GM18499 (cell line): Measurements from ENCODE around the gene ARHGEF18.
"Not testable (repeated sequence)": the region's sequence is repeated elsewhere in the genome, so short reads cannot be mapped to it uniquely, and the experiment has no call there.

Experiments used
- ATAC-seq: cut with Tn5 transposase; IDR thresholded peaks from one replicate; pipeline ENCODE4 v1.9.1; 2021; ENCODE audit warnings: moderate number of reproducible peaks; ENCODE audit not compliant: insufficient read depth, unreplicated experiment

The ARHGEF18 gene

DNA sequence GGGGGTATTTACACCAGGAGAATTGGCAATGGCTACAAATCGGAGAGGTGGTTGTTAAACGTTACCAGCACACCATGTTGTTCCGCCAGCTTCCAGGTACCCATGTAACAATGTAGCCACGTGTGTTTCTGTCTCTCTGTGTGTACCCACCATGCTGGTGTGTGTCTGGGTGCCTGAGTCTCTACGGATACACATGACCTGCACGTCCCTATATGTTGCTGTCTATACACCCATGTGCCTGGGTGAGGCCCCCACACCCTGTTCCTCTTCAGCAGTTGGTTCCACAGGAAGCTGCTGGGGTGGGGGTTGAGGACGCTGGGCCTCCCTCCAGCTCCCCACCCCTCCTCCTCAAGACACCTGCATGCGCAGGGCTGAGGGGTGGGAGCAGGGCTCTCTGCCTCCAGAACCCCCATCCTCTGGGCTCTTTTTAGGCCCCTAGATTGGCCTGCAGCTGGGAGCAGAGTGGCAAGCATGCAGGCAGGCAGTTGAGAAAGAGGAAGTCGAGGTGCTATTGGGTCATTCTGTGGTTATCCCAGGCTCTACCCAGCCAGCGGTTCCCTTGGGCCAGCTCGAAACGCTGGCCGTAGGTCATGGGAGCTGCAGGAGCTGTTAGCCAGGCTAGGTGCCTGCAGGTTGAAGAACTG, at the start of gene ARHGEF18:
TSS of gene ARHGEF18 (plus strand) at position 351 of the 644 bp plus-strand sequence. CDS start 13,954 bp downstream, outside the sequence.
- ATAC-seq = no peak

DNA sequence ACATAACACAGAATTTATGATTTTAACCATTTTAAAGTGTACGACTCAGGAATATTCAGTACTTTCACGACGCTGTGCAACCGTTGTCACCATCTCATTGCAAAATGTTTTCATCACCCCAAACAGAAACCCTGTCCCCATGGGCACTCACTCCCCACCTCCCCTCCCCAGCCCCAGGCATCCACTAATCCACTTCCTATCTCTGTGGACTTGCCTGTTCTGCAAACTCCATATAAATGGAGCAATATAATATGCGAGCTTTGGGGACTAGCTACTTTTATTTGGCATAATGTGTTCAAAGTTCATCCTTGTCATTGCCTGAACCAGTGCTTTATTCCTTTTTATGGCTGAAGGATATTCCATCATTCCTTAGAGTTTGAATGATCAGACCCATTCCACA, 47.2 kb upstream of the ARHGEF18 start:
- no peak for ATAC-seq

DNA sequence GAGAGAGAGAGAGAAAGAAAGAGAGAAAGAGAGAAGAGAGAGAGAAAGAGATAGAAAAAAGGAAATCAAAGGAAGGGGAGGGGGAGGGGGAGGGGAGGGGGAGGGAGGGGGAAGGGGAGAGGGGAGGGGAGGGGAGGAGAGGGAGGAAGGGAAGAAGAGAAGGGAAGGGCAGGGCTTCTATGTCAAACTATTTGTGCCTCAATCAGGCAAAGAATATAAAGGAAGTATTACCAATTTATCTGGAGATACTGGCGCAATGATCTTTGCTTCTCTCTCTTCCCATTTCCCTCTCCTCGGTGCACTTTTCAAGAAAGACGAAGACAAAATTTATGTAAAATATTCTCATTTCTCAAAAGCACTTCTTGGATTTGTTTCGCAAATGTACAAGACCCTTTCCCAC, 45.3 kb upstream of the ARHGEF18 start:
- ATAC-seq = no peak

DNA sequence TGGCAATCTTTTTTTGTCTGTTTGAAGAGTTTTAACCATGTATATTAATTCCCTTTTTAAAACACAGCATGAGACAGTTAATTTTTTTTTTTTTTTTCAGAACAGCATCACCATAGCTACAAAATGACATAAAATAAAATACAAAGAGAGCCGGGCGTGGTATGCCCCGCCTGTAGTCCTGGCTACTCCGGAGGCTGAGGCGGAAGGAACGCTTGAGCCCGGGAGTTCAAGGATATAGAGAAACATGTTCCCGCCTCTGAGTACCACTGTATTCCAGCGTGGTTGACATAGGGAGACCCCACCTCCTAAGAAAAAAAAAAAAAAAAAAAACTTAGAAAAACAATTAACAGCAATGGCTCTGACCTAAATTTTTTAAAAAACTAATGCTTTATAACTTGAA, 44.5 kb upstream of the ARHGEF18 start:
- ATAC-seq = no peak

DNA sequence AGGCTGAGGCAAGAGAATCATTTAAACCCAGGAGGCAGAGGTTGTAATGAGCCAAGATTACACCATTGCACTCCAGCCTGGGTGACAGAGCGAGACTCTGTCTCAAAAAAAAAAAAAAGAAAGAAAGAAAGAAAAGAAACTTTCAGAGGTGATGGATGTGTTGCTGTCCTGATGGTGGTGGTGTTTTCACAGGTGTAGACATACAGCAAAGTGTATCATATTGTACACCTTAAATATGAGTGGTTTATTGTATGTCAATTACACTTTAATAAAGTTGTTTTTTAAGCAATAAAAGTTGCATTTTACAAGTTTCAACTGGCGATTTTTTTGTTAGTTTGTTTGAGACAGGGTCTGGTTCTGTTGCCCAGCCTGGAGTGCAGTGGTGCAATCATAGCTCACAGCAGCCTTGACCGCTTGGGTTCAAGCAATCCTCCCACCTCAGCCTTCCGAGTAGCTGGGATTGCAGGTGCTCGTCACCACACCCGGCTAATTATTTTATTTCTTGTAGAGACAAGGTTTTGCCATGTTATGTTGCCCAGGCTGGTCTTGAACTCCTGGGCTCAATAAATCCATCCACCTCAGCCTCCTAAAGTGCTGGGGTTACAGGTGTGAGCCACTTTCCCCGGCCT, 41.0 kb upstream of the ARHGEF18 start:
- ATAC-seq = no peak

DNA sequence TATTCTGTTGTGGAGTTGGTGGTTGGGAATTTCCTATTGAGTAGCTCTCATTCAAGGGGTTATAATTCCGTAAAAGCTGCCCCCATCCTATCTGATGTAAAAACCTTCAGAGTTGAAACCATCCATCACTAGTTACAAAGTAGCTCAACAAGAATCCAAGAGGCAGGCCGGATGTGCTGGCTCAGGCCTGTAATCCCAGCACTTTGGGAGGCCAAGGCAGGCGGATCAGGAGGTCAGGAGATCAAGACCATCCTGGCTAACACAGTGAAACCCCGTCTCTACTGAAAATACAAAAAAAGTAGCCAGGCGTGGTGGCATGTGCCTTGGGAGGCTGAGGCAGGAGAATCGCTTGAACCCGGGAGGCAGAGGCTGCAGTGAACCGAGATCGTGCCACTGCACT, 40.4 kb upstream of the ARHGEF18 start:
- ATAC-seq = not testable (repeated sequence)

DNA sequence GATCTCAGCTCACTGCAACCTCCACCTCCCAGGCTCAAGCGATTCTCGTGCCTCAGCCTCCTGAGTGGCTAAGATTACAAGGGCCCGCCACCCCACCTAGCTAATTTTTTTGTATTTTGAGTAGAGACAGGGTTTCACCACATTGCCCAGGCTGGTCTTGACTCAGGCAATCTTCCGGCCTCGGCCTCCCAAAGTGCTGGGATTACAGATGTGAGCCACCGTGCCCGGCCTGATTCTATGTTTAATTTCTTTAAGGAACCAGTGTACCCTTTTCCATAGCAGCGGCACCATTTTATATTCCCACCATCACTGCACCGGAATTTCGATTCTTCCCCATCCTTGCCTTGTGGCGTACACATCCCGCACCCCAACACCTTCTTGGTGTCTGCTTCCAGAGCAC, 36.8 kb upstream of the ARHGEF18 start:
- ATAC-seq = no peak

DNA sequence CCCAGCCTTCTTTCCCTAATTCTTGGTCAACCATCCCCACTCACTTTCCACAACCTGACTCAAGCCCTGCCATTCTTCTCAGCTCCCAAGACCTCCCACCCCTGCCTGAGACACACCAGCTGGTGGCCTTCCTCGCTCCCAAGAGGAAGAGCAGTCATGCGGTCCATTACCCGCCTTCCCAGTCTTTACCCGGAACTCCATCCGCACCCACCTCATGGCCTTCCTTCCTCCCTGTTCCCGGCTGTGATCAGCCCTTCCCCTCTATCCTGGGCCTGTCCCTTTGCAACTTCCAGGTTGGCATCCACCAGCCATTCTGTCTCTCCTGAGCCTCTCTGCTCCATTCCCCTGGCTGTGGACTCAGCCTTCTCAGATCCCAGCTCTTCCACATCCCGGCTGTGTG, 35.9 kb upstream of the ARHGEF18 start:
- no peak for ATAC-seq

DNA sequence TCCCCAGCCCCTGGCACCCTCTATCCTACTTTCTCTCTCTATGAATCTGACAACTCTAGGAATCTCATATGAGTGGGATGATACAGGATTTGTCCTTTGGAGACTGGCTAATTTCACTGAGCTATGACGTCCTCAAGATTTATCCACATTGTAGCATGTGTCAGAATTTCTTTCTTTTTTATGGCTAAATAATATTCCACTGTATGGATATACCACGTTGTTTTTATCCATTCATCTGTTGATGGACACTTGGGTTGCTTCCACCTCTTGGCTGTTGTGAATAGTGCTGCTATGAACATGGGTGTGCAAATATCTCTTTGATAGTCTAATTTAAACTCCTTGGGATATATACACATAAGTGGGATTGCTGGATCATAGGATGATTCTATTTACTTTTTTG, 30.6 kb upstream of the ARHGEF18 start:
- ATAC-seq = no peak

DNA sequence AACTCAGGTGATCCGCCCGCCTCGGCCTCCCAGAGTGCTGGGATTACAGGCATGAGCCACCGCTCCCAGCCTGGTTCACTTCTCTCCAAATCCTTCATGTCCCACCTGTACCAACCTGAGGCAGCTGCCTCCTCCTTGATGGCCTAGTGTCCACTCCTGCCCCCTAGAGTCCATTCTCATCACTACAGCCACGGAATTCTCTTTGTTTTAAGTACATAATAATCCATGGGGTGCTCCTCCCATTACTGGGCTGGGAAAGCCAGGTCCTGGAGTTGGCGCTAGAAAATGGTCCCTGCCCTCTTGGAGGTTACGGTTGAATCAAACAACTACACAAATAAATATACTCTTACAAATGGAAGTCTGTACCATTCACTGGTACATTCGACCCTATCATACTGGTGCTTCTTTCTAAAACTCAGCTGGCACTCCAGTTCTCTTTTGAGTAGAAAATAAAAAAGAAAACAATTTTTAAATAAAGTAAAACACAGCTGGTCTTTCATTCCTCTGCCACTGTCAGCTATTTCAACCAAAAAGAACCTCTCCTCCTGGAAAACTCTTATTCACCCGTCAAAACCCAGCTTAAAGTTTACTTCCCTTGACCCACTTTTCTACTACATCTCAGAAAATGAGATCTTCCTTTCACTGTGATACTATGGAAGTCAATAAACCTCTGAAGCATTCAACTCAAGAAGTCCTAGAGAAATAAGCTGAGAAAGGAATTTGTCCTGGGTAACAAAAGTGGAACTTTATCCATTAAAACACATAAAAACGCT, 22.4 kb upstream of the ARHGEF18 start:
- ATAC-seq = no peak

DNA sequence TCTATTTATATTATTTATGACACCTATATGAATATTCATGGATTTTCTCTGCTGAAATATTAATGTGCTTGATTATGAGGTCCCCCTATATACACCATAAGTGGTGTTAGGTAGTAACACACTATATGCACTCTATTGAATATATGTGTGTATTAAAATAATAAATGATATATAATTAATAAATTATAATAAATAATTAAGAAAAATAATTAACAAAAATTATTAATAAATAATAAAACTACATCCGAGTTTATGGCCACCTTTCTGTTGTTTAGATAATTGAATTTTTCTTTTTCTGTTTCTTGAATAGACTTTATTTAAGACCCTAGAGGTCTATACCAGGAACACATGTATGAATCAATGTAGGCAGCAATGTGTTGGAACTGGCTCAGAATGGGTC, 20.9 kb upstream of the ARHGEF18 start:
- no peak for ATAC-seq

DNA sequence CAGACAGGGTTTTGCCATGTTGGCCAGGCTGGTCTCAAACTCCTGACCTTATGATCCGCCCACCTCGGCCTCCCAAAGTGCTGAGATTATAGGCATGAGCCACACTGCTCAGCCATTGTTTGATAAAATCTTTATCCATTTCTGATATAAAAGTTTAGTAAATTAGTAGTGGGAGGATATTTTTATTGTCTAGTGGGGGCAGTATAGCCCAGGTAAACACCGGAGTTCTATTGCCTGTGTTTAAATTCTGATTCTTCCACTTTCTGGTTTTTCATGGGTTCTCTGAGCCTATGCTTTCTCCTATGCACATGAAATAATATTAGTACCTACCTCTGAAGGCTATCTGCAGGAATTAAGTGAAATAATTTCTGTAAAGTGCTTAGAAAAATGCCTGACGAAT, 20.1 kb upstream of the ARHGEF18 start:
- ATAC-seq = no peak

DNA sequence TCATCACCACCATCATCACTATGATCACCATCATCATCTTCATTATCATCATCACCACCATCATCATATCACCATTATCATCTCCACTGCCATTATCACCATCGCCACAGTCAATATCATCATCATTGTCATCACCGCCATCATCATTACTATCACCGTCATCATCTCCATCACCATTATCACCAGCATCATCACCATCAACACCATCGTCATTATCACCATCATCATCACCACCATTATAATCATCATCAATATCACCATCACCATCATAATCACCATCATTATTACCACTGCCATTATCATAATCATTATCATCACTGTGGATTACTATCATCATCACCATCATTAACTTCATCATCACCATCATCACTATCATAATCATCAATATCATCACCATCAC, 17.3 kb upstream of the ARHGEF18 start:
- no peak for ATAC-seq

DNA sequence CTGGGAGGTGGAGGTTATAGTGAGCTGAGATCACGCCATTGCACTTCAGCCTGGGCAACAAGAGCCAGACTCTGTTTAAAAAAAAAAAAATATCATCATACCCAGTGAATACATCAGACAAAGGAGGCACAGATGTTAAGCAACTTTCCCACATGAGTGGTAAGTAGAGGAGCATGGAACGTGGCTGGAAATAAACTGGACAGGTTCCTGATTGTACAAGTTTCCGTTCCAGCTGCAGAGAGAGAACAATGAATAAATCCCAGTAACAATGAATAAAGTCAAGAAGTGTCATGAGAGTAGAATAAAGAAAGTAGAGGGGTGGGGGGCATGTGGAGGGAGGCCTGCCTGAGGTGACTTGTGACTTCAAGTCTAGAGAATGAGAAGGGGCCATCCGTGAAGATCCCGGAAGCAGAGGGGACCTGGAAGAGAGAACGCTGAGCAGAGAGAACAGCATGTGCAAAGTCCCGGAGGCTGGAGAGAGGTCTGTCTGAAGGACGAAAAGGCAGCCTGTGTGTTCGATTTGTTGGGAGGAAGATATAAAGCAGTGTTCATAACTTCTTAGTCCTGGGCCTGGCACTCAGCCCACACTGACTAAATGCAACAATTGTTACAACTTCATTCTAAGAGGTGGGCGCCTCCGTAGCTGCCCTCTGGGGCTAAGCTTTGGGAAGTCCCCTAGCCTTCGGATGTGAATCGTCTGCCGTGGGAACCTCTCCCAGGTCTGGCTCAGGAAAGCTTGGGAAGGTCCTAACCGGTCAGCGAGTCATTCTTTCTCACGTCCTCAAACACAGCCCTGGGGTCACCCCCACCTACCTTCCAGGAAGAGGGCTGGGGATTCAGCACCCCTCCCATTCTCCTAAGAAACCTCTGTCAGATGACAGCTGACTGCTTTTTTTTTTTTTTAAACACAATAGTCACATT, 15.3 kb upstream of the ARHGEF18 start:
- no peak for ATAC-seq

DNA sequence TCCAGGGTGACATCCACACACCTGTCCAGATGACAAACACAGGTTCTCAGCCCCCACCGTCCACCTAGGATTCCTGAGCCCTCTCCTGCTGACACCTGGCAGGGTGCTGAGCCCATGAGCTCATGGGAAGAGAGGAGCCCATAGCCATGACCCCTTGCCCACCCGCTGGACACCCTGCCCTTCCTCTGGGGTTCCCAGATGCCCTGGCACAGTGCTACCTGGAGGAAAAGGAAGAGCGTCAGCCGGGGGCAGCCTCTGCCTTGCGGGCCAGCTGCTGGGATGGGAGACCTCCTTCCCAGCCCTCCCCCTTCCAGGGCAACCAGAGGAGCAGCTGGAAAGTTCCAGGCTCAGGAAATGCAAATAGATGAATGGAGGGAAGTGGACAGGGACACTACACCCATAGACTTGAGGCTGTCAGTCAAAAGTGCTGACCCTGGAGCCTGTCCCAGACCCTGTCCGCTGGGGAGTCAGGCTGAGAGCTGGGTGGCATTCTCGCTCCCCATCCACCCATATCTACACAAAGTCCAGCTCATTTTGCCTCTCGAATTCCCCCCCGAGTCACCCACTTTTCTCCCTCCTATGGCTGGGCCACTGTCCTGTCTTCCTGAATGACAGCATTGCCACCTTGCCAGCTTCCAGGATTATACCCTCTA, 12.3 kb upstream of the ARHGEF18 start:
- ATAC-seq = no peak

DNA sequence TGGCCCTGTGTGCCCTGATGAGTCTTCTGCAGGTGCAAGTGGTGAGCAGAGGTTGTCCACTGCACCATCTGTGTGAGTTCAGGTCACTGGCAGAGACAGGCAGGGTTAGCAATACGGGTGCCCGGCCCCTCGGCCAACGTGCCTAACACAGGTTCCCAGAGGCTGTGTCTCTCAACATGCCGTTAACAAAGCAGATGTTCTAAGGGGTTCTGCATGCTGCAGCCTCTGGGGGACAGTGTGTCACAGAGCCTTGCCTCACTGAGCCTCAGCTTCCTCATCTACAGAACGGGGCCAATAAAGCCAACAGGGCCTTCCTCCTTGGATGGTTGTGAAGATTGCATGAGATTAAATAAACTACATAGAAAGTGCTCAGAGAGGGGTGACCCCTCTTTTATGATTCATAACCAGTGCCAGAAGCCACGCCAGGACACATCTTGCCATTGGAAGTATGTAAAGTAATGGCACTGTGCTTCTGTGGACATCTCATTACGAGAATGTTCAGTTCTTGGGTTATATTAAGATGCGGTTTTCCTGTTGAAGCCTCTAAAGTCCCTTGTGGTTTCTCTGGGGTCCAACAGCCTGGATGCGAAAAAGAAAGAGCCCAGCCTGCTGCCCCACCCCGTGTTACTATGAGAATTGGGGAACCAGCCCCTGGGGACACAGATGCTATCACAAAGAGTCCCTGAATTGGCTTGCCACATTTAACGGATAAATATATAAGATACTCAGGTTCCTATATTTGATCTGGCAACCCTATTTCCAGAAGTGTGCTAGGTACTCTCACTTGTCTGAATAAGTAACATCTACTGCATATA, 11.2 kb upstream of the ARHGEF18 start:
- peak; percentile 45 for ATAC-seq

DNA sequence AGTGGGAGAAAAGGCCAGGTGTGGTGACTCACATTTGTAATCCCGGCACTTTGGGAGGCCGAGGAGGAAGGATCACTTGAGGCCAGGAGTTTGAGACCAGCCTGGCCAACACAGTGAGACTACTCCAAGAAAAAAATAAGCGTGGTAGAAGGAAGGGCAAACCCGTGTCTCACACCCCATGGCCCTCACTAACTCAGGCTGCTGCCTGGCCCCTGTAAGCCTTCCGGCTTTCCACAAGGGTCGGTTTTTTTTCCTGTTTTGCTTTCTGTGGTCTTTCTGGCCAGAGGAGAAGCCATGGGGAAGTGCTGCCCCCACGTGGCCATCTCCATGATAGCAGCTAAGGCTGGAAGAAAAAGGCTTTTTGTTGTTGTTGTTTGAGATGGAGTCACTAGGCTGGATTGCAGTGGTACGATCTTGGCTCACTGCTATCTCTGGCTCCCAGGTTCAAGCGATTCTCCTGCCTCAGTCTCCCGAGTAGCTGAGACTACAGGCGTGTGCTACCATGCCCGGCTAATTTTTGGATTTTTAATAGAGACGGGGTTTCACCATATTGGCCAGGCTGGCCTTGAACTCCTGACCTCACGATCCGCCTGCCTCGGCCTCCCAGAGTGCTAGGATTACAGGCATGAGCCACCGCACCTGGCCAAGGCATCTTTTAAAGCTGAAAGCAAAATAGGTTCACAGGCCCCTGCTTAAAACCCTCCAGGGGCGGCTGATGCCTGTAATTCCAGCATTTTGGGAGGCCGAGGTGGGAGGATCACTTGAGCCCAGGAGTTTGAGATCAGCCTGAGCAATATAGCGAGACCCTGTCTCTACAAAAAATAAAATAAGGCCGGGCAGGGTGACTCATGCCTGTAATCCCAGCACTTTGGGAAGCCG, 7.5 kb upstream of the ARHGEF18 start:
- ATAC-seq = no peak

DNA sequence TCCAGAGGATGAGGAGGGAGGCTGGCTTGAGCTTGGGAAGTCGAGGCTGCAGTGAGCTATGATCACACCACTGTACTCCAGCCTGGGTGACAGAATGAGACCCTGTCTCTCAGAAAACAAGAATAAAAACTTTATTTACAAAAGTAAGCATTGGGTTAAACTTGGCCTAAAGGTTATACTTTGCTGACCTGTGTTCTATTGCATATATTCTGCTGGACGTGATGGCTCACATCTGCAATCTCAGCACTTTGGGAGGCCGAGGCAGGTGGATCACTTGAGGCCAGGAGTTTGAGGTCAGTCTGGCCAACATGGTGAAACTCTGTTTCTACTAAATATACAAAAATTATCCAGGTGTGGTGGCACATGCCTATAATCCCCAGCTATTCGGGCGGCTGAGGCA, 6.6 kb upstream of the ARHGEF18 start:
- ATAC-seq = no peak
